Spleen (tissue), 11 donors: ENCODE measurements around the gene TRPT1. TPM values are rescaled to one million over a fixed set of nuclear protein-coding genes. Genes with fewer than 3 reads are reported as not detected.

ENCODE experiments used
- DNase-seq: peaks from one replicate; pipeline ENCODE4 v3.0.0-alpha.2; 2020
- H3K27ac ChIP-seq, 8 donors: fragments of 200-600 bp; sonication (generic) in 7 of 8; 1 replicate in 4 of 8; 2 replicates in 4 of 8; pipeline versions ENCODE4 v1.5.0 to v1.8.0; 2016 to 2021; ENCODE audit warnings: inconsistent platforms in 4 of 8, mild to moderate bottlenecking in 4 of 8, moderate library complexity in 1 of 8
- H3K27me3 ChIP-seq, 7 donors: fragments of 200-600 bp; sonication (generic) in 6 of 7; replicated peaks in 1 of 7; 1 replicate in 4 of 7; 2 replicates in 3 of 7; pipeline versions ENCODE4 v1.5.0 to v1.8.0; 2016 to 2021; ENCODE audit warnings: inconsistent platforms in 3 of 7, mild to moderate bottlenecking in 1 of 7
- H3K36me3 ChIP-seq, 6 donors: fragments of 200-600 bp; sonication (generic) in 5 of 6; 1 replicate in 4 of 6; 2 replicates in 2 of 6; pipeline versions ENCODE4 v1.5.0 to v1.8.0; 2016 to 2021; ENCODE audit warnings: inconsistent platforms in 2 of 6
- H3K4me1 ChIP-seq, 6 donors: fragments of 200-600 bp; sonication (generic) in 5 of 6; 1 replicate in 3 of 6; 2 replicates in 3 of 6; pipeline versions ENCODE4 v1.5.0 to v1.8.0; 2016 to 2021; ENCODE audit warnings: inconsistent platforms in 3 of 6
- H3K4me3 ChIP-seq, 8 donors: fragments of 200-600 bp; sonication (generic) in 7 of 8; 1 replicate in 4 of 8; 2 replicates in 4 of 8; pipeline versions ENCODE4 v1.5.0 to v1.8.0; 2016 to 2021; ENCODE audit warnings: inconsistent platforms in 4 of 8, mild to moderate bottlenecking in 4 of 8, moderate library complexity in 2 of 8
- H3K9me3 ChIP-seq, 8 donors: fragments of 200-600 bp; sonication (generic) in 7 of 8; 1 replicate in 4 of 8; 2 replicates in 4 of 8; pipeline versions ENCODE4 v1.5.0 to v1.8.0; 2016 to 2021; ENCODE audit warnings: inconsistent platforms in 4 of 8
- CTCF ChIP-seq, 11 experiments: fragments of 200-600 bp in 7 of 11; fragments of 450-650 bp in 4 of 11; sonication (generic) in 4 of 11; IDR thresholded peaks in 8 of 11; conservative IDR thresholded peaks in 3 of 11; 1 replicate in 7 of 11; 2 replicates in 4 of 11; pipeline versions ENCODE4 v1.4.0 to v1.8.0; 2016 to 2021; ENCODE audit warnings: antibody characterized with exemption in 11 of 11, inconsistent platforms in 4 of 11, mild to moderate bottlenecking in 1 of 11
- POLR2A ChIP-seq, 3 donors: fragments of 450-650 bp; IDR thresholded peaks; one replicate each; pipeline ENCODE4 v1.5.1; 2017; ENCODE audit warnings: antibody characterized with exemption in 3 of 3, mild to moderate bottlenecking in 1 of 3
- POLR2AphosphoS5 ChIP-seq, 3 donors: sonication (generic); formaldehyde crosslinking; IDR thresholded peaks; one replicate each; pipeline ENCODE4 v1.5.1; 2017; ENCODE audit warnings: antibody characterized with exemption in 3 of 3
- WGBS, 5 donors: extraction: QIAGEN DNeasy Blood & Tissue Kit in 3 of 5; methylation state at CpG; one replicate each; pipeline versions ENCODE4 v1.1.5 to v1.1.7; 2013 to 2018; 5-methylcytosine and 5-hydroxymethylcytosine counted together
- intact Hi-C: fragments of 100-400 bp; cut with DNase I; formaldehyde crosslinking; loops from one replicate; pipeline ENCODE4 v1.15.0; 2023; ENCODE audit warnings: low total_unique reads
- polyA plus RNA-seq, 3 donors: library from polyadenylated mRNA; stranded (reverse); fragments of 200-250 nt; gene quantifications; one replicate each; pipeline ENCODE4 v1.2.1, GENCODE V29; 2013
- total RNA-seq, 7 donors: library from RNA; depleted of rRNA in 3 of 7; stranded (reverse); fragments of >200 nt in 3 of 7; fragmentation: NEBNext Ultra II Directional in 4 of 7; extraction: Animal tissue kit (Norgen Biotek cat#: 25700) in 4 of 7; gene quantifications; one replicate each; pipeline versions ENCODE4 v1.1.0 to v1.2.1, GENCODE V29; 2016 to 2021
- donor health status: healthy with polysubstance abuse.
- donor health status: DM: no; HTN: no; CAD: no; lungs with moderate emphysema.
- donor health status: DM: no; HTN: no; CAD: no.
- donor health status: Bipolar disorder and iron deficiency.
- donor health status: healthy.
- donor health status: DM: no; HTN: no; CAD: no.
- donor health status: DM: yes; HTN: yes; CAD: no.

TRPT1 gene
- total and polyA plus RNA-seq, 10 donors, result 34.2 to 74.0 (median 46.4) TPM

- H3K36me3 ChIP-seq, result peaks cover 0 to 21% (median 11%) of the 10 kb centered on the region in 6 donors
- no peaks in the 10 kb centered on the region for H3K27me3 ChIP-seq
- WGBS, 5 donors, result 0 to 1% (median 1%) methylated on average over 9 to 75 of the region's 75 CpGs
- H3K4me1 ChIP-seq, result peaks cover 9 to 77% (median 50%) of the 10 kb centered on the region in 6 donors
- no peaks in the 10 kb centered on the region for H3K9me3 ChIP-seq
- peak within 1 kb of the TSS in 6 of 8 donors; percentile 64 to 85 (median 78) for H3K27ac ChIP-seq
- peak; percentile 76 to 97 (median 90) for TF ChIP-seq CTCF (IDR thresholded peaks at IDR 0.05 in 8 of 11, conservative IDR thresholded peaks at IDR 0.05 in 3 of 11)
- TF ChIP-seq POLR2A (IDR thresholded peaks at IDR 0.05), result no peak
- TF ChIP-seq POLR2AphosphoS5 (IDR thresholded peaks at IDR 0.05), result peak; percentile 13 to 67 (median 62)
- intact Hi-C loops, result no loop called here
- peak; percentile 92 for DNase-seq
- peak within 1 kb of the TSS; percentile 62 to 96 (median 80) for H3K4me3 ChIP-seq
Observed at GRCh38 chr11:64251016-64251752, 25.2 kb upstream of the TRPT1 start, which contains the start of gene PLCB3. PLCB3 (plus strand) TSS chr11:64251530; CDS start chr11:64251650, 120 bp downstream.

- H3K36me3 ChIP-seq, result peaks cover 0 to 15% (median 5%) of the 10 kb centered on the region in 6 donors
- no peak for DNase-seq
- peak overlapping the region in 7 of 8 donors; percentile 31 to 96 (median 80) for H3K4me3 ChIP-seq
- H3K27ac ChIP-seq, result peak overlapping the region in 3 of 8 donors; percentile 82 to 85 (median 82)
- intact Hi-C loops, result no loop called here
- WGBS, 5 donors, result 12 to 30% (median 29%) methylated on average over 10 to 13 of the region's 13 CpGs
- TF ChIP-seq POLR2AphosphoS5 (IDR thresholded peaks at IDR 0.05), result no peak
- no peak for TF ChIP-seq CTCF (IDR thresholded peaks at IDR 0.05 in 8 of 11, conservative IDR thresholded peaks at IDR 0.05 in 3 of 11)
- TF ChIP-seq POLR2A (IDR thresholded peaks at IDR 0.05), result no peak
- H3K4me1 ChIP-seq, result peaks cover 13 to 78% (median 55%) of the 10 kb centered on the region in 6 donors
- H3K27me3 ChIP-seq, result no peaks in the 10 kb centered on the region
- no peaks in the 10 kb centered on the region for H3K9me3 ChIP-seq
Observed at GRCh38 chr11:64250415-64251015, 24.5 kb upstream of the TRPT1 start.

- peaks cover 20 to 83% (median 62%) of the 10 kb centered on the region in 6 donors for H3K4me1 ChIP-seq
- no peak for DNase-seq
- H3K27me3 ChIP-seq, result no peaks in the 10 kb centered on the region
- peaks cover 0 to 10% (median 0%) of the 10 kb centered on the region in 6 donors for H3K36me3 ChIP-seq
- H3K27ac ChIP-seq, result no peak overlapping the region
- WGBS, 5 donors, result 73 to 91% (median 85%) methylated on average over 6 to 8 of the region's 8 CpGs
- TF ChIP-seq POLR2AphosphoS5 (IDR thresholded peaks at IDR 0.05), result no peak
- H3K4me3 ChIP-seq, result no peak overlapping the region
- intact Hi-C loops, result no loop called here
- H3K9me3 ChIP-seq, result no peaks in the 10 kb centered on the region
Observed at GRCh38 chr11:64249563-64250414, 23.8 kb upstream of the TRPT1 start.

- Histone ChIP-seq H3K4me3 (no peak overlapping the region), H3K27me3 (no peaks in the 10 kb centered on the region), H3K36me3 (peaks cover 0 to 10% (median 1%) of the 10 kb centered on the region in 6 donors), H3K4me1 (peaks cover 20 to 83% (median 63%) of the 10 kb centered on the region in 6 donors), H3K27ac (no peak overlapping the region), H3K9me3 (no peaks in the 10 kb centered on the region)
- intact Hi-C loops, result no loop called here
- TF ChIP-seq CTCF (IDR thresholded peaks at IDR 0.05 in 8 of 11, conservative IDR thresholded peaks at IDR 0.05 in 3 of 11) (no peak), POLR2A (IDR thresholded peaks at IDR 0.05) (no peak), POLR2AphosphoS5 (IDR thresholded peaks at IDR 0.05) (no peak)
- 83 to 95% (median 93%) methylated on average over 1 to 4 of the region's 4 CpGs for WGBS, 5 donors
- DNase-seq, result no peak
Observed at GRCh38 chr11:64249038-64249437, 23.1 kb upstream of the TRPT1 start.
